GM23338 (cell line): ENCODE data around the gene KIRREL3. TPM values are rescaled to one million over a fixed set of nuclear protein-coding genes. Genes with fewer than 3 reads are reported as not detected.

Experiments used
- ATAC-seq: fragments of 200-7000 bp; cut with Tn5 transposase; 3 replicates; pipeline ENCODE4 v1.9.1; 2020
- DNase-seq: peaks from one replicate; pipeline ENCODE4 v3.0.0-alpha.2; 2015; ENCODE audit warnings: low spot score
- H2AFZ ChIP-seq: fragments of 200-600 bp; sonication (generic); 2 replicates; pipeline ENCODE4 v1.8.0; 2016; ENCODE audit warnings: antibody characterized with exemption, mild to moderate bottlenecking, moderate library complexity
- H3F3A ChIP-seq: fragments of 200-600 bp; sonication (generic); replicated peaks from 2 replicates; pipeline ENCODE4 v1.8.0; 2017; ENCODE audit warnings: antibody characterized with exemption, mixed run types, low read depth
- H3K27ac ChIP-seq: fragments of 200-600 bp; sonication (generic); 2 replicates; pipeline ENCODE4 v1.6.1; 2016; ENCODE audit warnings: low read depth
- H3K27me3 ChIP-seq: fragments of 200-600 bp; sonication (generic); 2 replicates; pipeline ENCODE4 v1.8.0; 2016; ENCODE audit warnings: mild to moderate bottlenecking, mixed run types, moderate library complexity; ENCODE audit not compliant: insufficient read depth
- H3K36me3 ChIP-seq: fragments of 200-600 bp; sonication (generic); 2 replicates; pipeline ENCODE4 v1.8.0; 2016; ENCODE audit warnings: mild to moderate bottlenecking; ENCODE audit not compliant: insufficient read depth
- H3K4me1 ChIP-seq: fragments of 200-600 bp; sonication (generic); 2 replicates; pipeline ENCODE4 v1.8.0; 2016; ENCODE audit warnings: mild to moderate bottlenecking, moderate library complexity; ENCODE audit not compliant: insufficient read depth
- H3K4me2 ChIP-seq: fragments of 200-600 bp; sonication (generic); 2 replicates; pipeline ENCODE4 v1.7.1; 2017; ENCODE audit warnings: mixed run types
- H3K4me3 ChIP-seq: fragments of 200-600 bp; sonication (generic); 2 replicates; pipeline ENCODE4 v1.6.1; 2016; ENCODE audit warnings: mixed run types
- H3K79me2 ChIP-seq: fragments of 200-600 bp; sonication (generic); replicated peaks from 2 replicates; pipeline ENCODE4 v1.8.0; 2017; ENCODE audit warnings: mild to moderate bottlenecking; ENCODE audit not compliant: insufficient read depth
- H3K9me2 ChIP-seq: fragments of 200-600 bp; sonication (generic); 2 replicates; pipeline ENCODE4 v1.8.0; 2017; ENCODE audit not compliant: insufficient read depth
- H4K20me1 ChIP-seq: fragments of 200-600 bp; sonication (generic); replicated peaks from 2 replicates; pipeline ENCODE4 v1.8.0; 2017; ENCODE audit warnings: mild to moderate bottlenecking; ENCODE audit not compliant: insufficient read depth
- H3K27ac Mint-ChIP-seq: 2 replicates; pipeline ENCODE4 v1.8.0; 2020; ENCODE audit warnings: inconsistent platforms, mild to moderate bottlenecking, moderate library complexity, mixed read lengths
- H3K27me3 Mint-ChIP-seq: 3 replicates; pipeline ENCODE4 v1.8.0; 2022; ENCODE audit warnings: low read depth, mild to moderate bottlenecking, moderate library complexity, mixed read lengths, inconsistent platforms; ENCODE audit not compliant: insufficient read depth, poor library complexity
- H3K36me3 Mint-ChIP-seq: 3 replicates; pipeline ENCODE4 v1.8.0; 2021; ENCODE audit warnings: low read depth, mild to moderate bottlenecking, inconsistent platforms, moderate library complexity, mixed read lengths
- H3K4me1 Mint-ChIP-seq: 3 replicates; pipeline ENCODE4 v1.8.0; 2020; ENCODE audit warnings: mild to moderate bottlenecking, inconsistent platforms, mixed read lengths
- H3K4me3 Mint-ChIP-seq: 3 replicates; pipeline ENCODE4 v1.8.0; 2021; ENCODE audit warnings: moderate library complexity, mild to moderate bottlenecking, inconsistent platforms, mixed read lengths
- H3K9me3 Mint-ChIP-seq: 3 replicates; pipeline ENCODE4 v1.8.0; 2020; ENCODE audit warnings: moderate library complexity, mild to moderate bottlenecking, inconsistent platforms, mixed read lengths
- CREB1 ChIP-seq: fragments of 250-450 bp; sonication (Bioruptor Pico); IDR thresholded peaks from 2 replicates; pipeline ENCODE4 v1.5.0; 2020; ENCODE audit warnings: low read depth, mild to moderate bottlenecking, moderate library complexity
- NANOG ChIP-seq: IDR thresholded peaks from 2 replicates; pipeline ENCODE4 v1.6.1; 2016; ENCODE audit warnings: antibody characterized with exemption, borderline replicate concordance
- STAT1 ChIP-seq: IDR thresholded peaks from one replicate; pipeline ENCODE4 v1.6.1; 2016; ENCODE audit warnings: antibody characterized with exemption; ENCODE audit not compliant: unreplicated experiment
- ZNF114 ChIP-seq: fragments of 250-450 bp; sonication (Bioruptor Pico); IDR thresholded peaks from 2 replicates; pipeline ENCODE4 v1.5.0; 2020; ENCODE audit warnings: mild to moderate bottlenecking, moderate library complexity
- ZNF331 ChIP-seq: fragments of 250-450 bp; sonication (Bioruptor Pico); IDR thresholded peaks from 2 replicates; pipeline ENCODE4 v1.5.0; 2020; ENCODE audit warnings: low read depth, mild to moderate bottlenecking, moderate library complexity
- polyA plus RNA-seq: library from polyadenylated mRNA; unstranded; fragments of >200 nt; fragmentation: Nextera tagmentation; extraction: Ambion mirVana; gene quantifications from 2 replicates; pipeline ENCODE4 v1.2.1, GENCODE V29; 2016
- total RNA-seq: library from RNA; depleted of rRNA; stranded (reverse); fragments of >200 nt; shearing (Covaris generic); gene quantifications from 2 replicates; pipeline ENCODE4 v1.2.3, GENCODE V29; 2014
- TF ChIP-seq, protein P1 (sequence below): IDR thresholded peaks from one replicate; pipeline ENCODE4 v1.6.1; 2018; ENCODE audit warnings: antibody characterized with exemption; ENCODE audit not compliant: unreplicated experiment
- TF ChIP-seq, protein P2 (sequence below): IDR thresholded peaks from 2 replicates; pipeline ENCODE4 v1.6.1; 2016; ENCODE audit warnings: antibody characterized with exemption

The KIRREL3 gene
- total and polyA plus RNA-seq, 2 experiments from 2014 or later = 0.13 to 1.5 TPM

DNA sequence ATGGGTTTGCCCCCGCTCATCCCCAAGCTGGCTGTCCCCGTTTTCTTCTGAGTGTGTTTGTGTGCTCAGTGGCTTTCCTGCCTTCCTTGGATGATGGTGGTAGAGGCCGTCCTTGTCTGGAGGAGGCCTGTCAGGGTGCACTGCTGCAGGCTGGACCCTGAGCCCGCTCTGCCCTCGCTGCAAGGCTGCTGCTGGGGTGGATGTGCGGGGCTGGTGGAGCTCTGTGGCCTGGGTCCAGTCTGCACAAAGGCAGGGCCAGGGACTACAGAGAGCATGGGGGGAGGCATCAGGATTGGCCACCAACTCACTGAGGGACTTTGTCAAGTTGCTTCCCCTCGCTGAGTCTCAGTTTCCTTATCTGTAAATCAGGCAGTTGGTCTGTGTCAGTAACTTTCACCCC is 275.0 kb downstream of the KIRREL3 start (continued):
- TF ChIP-seq, protein P1, sequence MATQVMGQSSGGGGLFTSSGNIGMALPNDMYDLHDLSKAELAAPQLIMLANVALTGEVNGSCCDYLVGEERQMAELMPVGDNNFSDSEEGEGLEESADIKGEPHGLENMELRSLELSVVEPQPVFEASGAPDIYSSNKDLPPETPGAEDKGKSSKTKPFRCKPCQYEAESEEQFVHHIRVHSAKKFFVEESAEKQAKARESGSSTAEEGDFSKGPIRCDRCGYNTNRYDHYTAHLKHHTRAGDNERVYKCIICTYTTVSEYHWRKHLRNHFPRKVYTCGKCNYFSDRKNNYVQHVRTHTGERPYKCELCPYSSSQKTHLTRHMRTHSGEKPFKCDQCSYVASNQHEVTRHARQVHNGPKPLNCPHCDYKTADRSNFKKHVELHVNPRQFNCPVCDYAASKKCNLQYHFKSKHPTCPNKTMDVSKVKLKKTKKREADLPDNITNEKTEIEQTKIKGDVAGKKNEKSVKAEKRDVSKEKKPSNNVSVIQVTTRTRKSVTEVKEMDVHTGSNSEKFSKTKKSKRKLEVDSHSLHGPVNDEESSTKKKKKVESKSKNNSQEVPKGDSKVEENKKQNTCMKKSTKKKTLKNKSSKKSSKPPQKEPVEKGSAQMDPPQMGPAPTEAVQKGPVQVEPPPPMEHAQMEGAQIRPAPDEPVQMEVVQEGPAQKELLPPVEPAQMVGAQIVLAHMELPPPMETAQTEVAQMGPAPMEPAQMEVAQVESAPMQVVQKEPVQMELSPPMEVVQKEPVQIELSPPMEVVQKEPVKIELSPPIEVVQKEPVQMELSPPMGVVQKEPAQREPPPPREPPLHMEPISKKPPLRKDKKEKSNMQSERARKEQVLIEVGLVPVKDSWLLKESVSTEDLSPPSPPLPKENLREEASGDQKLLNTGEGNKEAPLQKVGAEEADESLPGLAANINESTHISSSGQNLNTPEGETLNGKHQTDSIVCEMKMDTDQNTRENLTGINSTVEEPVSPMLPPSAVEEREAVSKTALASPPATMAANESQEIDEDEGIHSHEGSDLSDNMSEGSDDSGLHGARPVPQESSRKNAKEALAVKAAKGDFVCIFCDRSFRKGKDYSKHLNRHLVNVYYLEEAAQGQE = no peak
- TF ChIP-seq ZNF331 (CRISPR knock-in tag) (no peak), CREB1 (CRISPR knock-in tag) (no peak), STAT1 (no peak)

DNA sequence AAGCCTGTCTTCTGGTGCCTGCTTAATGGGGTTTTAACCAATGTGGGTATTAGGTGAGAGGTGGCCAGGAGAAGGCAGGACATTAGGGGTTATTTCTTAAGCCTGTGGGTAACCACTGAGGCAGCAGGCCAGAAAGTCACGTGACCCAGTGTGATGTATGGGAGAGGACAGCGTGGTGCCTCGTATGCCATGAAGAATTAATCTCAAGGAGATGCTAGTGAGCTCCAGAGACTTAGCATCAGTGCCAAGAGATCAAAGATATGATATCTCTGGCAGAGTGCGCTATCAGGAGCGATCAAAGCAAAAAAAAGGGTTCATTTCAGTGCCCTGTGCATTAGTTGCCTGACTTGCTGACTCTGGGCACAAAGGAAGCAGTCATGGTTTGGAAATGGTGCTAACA is 275.5 kb downstream of the KIRREL3 start:
- Histone ChIP-seq H3K79me2 (no peaks in the 10 kb centered on the region), H3F3A (no peaks in the 10 kb centered on the region), H3K27ac (no peak overlapping the region), H3K4me3 (no peak overlapping the region), H3K27me3 (no peaks in the 10 kb centered on the region), H2AFZ (no peak overlapping the region), H4K20me1 (no peaks in the 10 kb centered on the region), H3K9me2 (peaks cover 6% of the 10 kb centered on the region; the same call in 1 of the 2 replicates), H3K4me2 (no peak overlapping the region), H3K4me1 (no peaks in the 10 kb centered on the region), H3K36me3 (no peaks in the 10 kb centered on the region)
- TF ChIP-seq STAT1 (no peak), CREB1 (CRISPR knock-in tag) (no peak)
- Mint-ChIP-seq H3K27ac (no peak overlapping the region), H3K9me3 (no peaks in the 10 kb centered on the region; the same call in 2 of the 3 replicates), H3K36me3 (no peaks in the 10 kb centered on the region; the same call in 2 of the 3 replicates), H3K4me3 (no peak overlapping the region), H3K27me3 (peaks cover 5% of the 10 kb centered on the region), H3K4me1 (no peaks in the 10 kb centered on the region)
- no peak for DNase-seq
- ATAC-seq = no peak

DNA sequence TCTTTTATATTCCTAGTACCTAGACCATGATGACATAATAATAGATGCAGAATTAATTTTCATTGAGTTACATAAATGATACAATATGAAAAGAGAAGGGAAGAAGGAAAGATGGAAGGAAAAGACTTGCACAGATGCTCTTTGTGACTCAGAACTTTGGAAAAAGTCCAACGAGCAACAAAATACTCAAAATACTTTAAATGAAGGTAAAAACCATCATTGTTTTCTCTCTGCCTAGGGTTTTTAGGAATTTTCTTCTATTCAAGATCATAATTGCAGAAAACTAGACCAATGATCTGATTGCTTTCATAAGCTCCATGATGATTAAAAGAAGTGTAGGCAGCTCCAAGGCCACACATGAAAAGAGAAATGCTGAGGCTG is 276.9 kb downstream of the KIRREL3 start:
- Mint-ChIP-seq H3K36me3 (no peaks in the 10 kb centered on the region), H3K27me3 (peaks cover 4% of the 10 kb centered on the region), H3K4me3 (no peak overlapping the region), H3K27ac (no peak overlapping the region), H3K4me1 (no peaks in the 10 kb centered on the region; the same call in 2 of the 3 replicates), H3K9me3 (no peaks in the 10 kb centered on the region)
- Histone ChIP-seq H3F3A (no peaks in the 10 kb centered on the region), H3K27me3 (no peaks in the 10 kb centered on the region), H3K27ac (no peak overlapping the region), H3K4me2 (no peak overlapping the region), H3K4me1 (no peaks in the 10 kb centered on the region), H3K9me2 (peaks cover 11% of the 10 kb centered on the region; the same call in 1 of the 2 replicates), H3K36me3 (no peaks in the 10 kb centered on the region), H2AFZ (no peak overlapping the region), H3K4me3 (no peak overlapping the region), H4K20me1 (no peaks in the 10 kb centered on the region), H3K79me2 (no peaks in the 10 kb centered on the region)
- no peak for DNase-seq
- no peak for TF ChIP-seq ZNF114
- TF ChIP-seq, protein P2, sequence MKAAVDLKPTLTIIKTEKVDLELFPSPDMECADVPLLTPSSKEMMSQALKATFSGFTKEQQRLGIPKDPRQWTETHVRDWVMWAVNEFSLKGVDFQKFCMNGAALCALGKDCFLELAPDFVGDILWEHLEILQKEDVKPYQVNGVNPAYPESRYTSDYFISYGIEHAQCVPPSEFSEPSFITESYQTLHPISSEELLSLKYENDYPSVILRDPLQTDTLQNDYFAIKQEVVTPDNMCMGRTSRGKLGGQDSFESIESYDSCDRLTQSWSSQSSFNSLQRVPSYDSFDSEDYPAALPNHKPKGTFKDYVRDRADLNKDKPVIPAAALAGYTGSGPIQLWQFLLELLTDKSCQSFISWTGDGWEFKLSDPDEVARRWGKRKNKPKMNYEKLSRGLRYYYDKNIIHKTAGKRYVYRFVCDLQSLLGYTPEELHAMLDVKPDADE = no peak
- no peak for TF ChIP-seq NANOG
- no peak for ATAC-seq
